Measurements from ENCODE around the gene OPRD1. TPM values are rescaled to one million over a fixed set of nuclear protein-coding genes. Genes with fewer than 3 reads are reported as not detected.

OPRD1 gene
- total RNA-seq, 1 donor from 2014 or later: not detected

Other genes starting within 250 kb of the OPRD1 start
- 1.1 TPM for gene RAB42, start 219.9 kb upstream of the OPRD1 start, total RNA-seq
- 17.3 TPM for gene TAF12, start 169.1 kb upstream of the OPRD1 start, total RNA-seq
- gene RNU11, start 163.6 kb upstream of the OPRD1 start, total RNA-seq: not detected
- 8.2 TPM for gene GMEB1, start 143.4 kb upstream of the OPRD1 start, total RNA-seq
- 44.4 TPM for gene YTHDF2, start 75.2 kb upstream of the OPRD1 start, total RNA-seq
- 29.3 TPM for gene EPB41, start 102.4 kb downstream of the OPRD1 start, total RNA-seq